SJSA1 (cell line): ENCODE data around the gene POM121L12. TPM values are rescaled to one million over a fixed set of nuclear protein-coding genes. Genes with fewer than 3 reads are reported as not detected.

Source experiments
- DNase-seq, 2 experiments: peaks; one replicate each; pipeline ENCODE4 v3.0.0-alpha.2; 2015 to 2020; ENCODE audit warnings: low spot score in 2 of 2, low read depth in 1 of 2
- H3K27ac ChIP-seq: fragments of 250-450 bp; sonication (Bioruptor Pico); 2 replicates; pipeline ENCODE4 v1.5.1; 2020; ENCODE audit warnings: mild to moderate bottlenecking, moderate library complexity
- H3K27me3 ChIP-seq: fragments of 250-450 bp; sonication (Bioruptor Pico); replicated peaks from 2 replicates; pipeline ENCODE4 v1.5.1; 2020; ENCODE audit warnings: mild to moderate bottlenecking, moderate library complexity
- H3K36me3 ChIP-seq: fragments of 250-450 bp; sonication (Bioruptor Pico); 2 replicates; pipeline ENCODE4 v1.5.1; 2020; ENCODE audit warnings: mild to moderate bottlenecking
- H3K4me1 ChIP-seq: fragments of 250-450 bp; sonication (Bioruptor Pico); replicated peaks from 2 replicates; pipeline ENCODE4 v1.6.1; 2021; ENCODE audit warnings: mild to moderate bottlenecking
- H3K4me3 ChIP-seq: fragments of 250-450 bp; sonication (Bioruptor Pico); 2 replicates; pipeline ENCODE4 v1.5.1; 2020; ENCODE audit warnings: mild to moderate bottlenecking
- H3K9me3 ChIP-seq: fragments of 250-450 bp; sonication (Bioruptor Pico); replicated peaks from 2 replicates; pipeline ENCODE4 v1.5.1; 2020; ENCODE audit warnings: mild to moderate bottlenecking
- total RNA-seq: library from RNA; depleted of rRNA; stranded (reverse); fragments of >200 nt; shearing (Covaris generic); gene quantifications from 2 replicates; pipeline ENCODE4 v1.2.3, GENCODE V29; 2014; rRNA removed

The POM121L12 gene
- not detected in 2 replicates for total RNA-seq

DNA sequence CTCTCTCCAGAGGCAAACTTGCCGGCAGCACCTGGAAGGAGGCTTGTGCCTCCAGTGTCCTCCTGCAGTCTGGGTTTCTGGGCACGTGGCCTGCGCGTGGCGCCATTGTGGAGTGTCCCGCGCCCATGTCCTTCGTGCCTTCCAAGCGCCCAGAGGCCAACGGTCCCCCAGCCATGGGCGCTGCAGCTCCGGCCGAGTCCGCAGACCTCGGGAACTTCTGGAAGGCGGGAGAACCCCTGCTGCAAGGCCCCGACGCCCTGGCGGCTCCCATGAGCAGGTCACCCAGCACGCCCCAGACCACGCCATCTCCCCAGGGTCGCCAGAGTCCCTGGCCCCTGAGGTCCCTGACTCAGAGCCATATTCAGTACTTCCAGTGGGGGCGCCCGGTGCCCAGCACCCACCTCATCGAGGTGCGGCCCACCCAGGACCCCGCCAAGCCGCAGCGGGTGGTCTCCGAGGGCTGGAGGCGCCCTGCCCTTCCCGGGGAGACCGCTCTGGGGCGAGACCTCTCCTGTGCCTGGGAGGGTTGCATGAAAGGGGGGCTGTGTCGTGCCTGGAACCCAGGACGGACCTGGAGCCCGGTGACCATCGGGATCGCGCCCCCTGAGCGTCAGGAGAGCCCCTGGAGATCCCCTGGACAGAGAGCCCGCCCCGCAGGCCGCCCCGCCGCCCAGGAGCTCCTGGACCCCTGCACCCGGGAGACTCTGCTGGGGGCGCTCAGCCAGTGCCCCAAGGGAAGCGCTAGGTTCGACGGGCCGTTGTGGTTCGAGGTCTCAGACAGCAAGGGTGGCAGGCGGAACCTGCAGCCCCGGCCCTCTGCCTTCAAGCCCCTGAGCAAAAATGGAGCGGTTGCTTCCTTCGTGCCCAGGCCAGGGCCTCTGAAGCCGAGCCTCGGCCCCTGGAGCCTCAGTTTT, at the start of gene POM121L12:
Gene POM121L12 (plus strand): TSS at position 135 of the 914 bp plus-strand sequence. CDS start 39 bp downstream, at position 174.
- Histone ChIP-seq H3K4me1 (no peaks in the 10 kb centered on the region), H3K4me3 (no peak within 1 kb of the TSS), H3K9me3 (no peaks in the 10 kb centered on the region), H3K27ac (no peak within 1 kb of the TSS), H3K27me3 (no peaks in the 10 kb centered on the region), H3K36me3 (no peaks in the 10 kb centered on the region)
- no peak for DNase-seq

DNA sequence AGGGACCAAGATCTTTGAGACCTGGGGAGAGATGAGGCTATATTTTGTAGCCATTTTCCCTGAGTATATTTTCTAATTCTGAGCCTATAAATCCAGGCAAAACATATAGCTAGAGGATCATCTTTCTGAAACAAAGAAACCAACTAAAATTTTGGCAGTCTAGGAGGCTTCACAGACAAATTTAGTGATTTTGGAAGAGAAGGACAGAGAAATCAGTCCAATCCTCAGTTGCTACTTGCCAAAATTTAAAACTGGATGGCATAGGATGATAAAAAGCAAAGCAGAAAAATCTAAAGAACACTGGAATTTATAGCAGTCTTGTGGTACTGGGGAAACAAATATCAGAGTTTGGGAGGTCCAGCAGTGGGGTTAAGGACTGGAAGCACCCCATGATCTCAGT, 43.4 kb upstream of the POM121L12 start:
- no peak for DNase-seq
- H3K36me3 ChIP-seq = no peaks in the 10 kb centered on the region
- no peak overlapping the region for H3K27ac ChIP-seq
- no peaks in the 10 kb centered on the region for H3K27me3 ChIP-seq
- no peak overlapping the region for H3K4me3 ChIP-seq
- no peaks in the 10 kb centered on the region for H3K4me1 ChIP-seq
- no peaks in the 10 kb centered on the region for H3K9me3 ChIP-seq

DNA sequence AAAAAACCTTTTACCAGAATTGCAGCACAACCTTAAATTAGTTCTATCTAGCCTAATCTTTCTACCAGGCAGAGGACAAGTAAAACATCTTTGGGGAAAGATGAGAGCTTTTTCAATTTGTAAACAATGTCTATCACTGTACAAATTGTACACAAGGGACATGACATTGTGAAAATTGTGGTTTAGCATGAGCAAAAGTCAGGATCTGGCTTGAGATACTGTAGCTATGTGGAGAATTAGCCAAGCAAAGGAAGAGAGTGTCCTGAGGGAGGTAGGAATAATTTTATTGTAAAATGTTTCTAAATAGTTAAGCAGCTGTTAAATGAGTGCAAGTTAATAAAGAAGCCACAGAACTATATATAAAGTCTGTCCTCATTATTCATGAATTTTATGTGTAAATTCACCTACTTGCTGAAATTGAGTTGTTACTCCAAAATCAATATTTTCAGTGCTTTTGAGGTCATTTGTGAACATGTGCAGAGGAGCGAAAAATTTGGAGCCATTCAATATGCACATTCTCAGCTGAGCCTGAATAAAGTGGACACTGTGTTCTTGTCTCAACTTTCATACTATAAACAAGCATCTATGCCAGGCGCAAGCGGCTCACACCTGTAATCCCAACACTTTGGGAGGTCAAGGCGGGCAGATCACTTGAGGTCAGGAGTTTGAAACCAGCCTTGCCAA, 42.8 kb upstream of the POM121L12 start:
- H3K9me3 ChIP-seq = no peaks in the 10 kb centered on the region
- H3K4me1 ChIP-seq = no peaks in the 10 kb centered on the region
- DNase-seq = no peak
- H3K36me3 ChIP-seq = no peaks in the 10 kb centered on the region
- H3K27ac ChIP-seq = no peak overlapping the region
- H3K4me3 ChIP-seq = no peak overlapping the region
- no peaks in the 10 kb centered on the region for H3K27me3 ChIP-seq

DNA sequence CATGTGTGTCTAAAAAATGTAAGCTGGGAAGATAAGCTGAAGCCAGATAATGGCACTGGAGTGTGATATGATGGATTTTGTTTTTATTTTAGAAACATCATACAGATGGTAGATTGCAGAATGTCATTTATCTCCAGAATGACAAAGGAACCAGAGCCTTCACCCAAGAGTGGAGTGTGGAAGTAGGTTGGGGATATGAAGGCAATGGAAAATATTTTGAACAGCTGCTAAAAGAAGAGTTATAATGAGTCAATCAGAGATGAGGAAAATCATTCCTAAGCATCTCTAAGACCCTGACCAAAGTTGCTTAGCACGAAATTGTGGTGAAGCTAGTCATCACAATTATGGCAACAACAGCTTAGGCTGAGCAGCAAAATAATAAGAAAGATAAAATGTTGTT, 39.8 kb upstream of the POM121L12 start:
- Histone ChIP-seq H3K27me3 (no peaks in the 10 kb centered on the region), H3K36me3 (no peaks in the 10 kb centered on the region), H3K4me1 (no peaks in the 10 kb centered on the region), H3K9me3 (no peaks in the 10 kb centered on the region), H3K27ac (no peak overlapping the region), H3K4me3 (no peak overlapping the region)
- DNase-seq = no peak

DNA sequence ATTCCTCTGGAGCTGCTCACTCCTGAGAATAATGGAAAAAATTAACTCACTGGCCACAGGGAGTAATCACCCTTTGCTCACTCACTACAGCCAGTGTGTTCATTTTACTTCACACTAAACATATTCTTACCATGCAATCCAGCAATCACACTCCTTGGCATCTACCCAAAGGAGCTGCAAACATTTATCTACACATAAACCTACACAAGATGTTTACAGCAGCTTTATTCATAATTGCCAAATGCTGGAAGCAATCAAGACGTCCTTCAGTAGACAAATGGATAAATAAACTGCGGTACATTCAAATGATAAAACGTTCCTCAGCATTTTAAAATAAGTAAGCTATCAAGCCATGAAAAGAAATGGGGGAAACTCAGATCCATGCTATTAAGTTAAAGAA, 34.2 kb upstream of the POM121L12 start:
- Histone ChIP-seq H3K9me3 (no peaks in the 10 kb centered on the region), H3K27me3 (no peaks in the 10 kb centered on the region), H3K27ac (no peak overlapping the region), H3K4me1 (no peaks in the 10 kb centered on the region), H3K36me3 (no peaks in the 10 kb centered on the region), H3K4me3 (no peak overlapping the region)
- DNase-seq = no peak

DNA sequence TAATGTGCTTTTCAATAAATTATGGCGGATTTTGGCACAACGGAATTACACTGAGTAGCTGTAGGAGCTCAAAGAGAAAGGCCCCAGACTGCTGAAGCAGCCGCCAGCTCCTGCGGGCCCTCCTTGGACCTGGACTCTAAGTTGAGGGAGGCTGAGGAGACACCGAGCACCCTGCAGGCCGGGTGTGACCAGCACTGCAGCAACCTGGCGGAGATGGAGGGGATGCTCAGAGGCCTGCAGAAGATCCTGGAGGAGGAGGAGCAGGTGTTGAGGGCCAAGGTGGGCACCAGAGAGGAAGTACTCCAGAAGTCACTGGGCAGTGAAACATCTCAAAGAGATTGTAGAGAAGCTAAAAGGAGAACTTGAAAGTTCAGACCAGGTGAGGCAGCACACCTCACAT, 33.0 kb upstream of the POM121L12 start:
- no peaks in the 10 kb centered on the region for H3K4me1 ChIP-seq
- no peaks in the 10 kb centered on the region for H3K36me3 ChIP-seq
- H3K9me3 ChIP-seq = no peaks in the 10 kb centered on the region
- no peaks in the 10 kb centered on the region for H3K27me3 ChIP-seq
- no peak overlapping the region for H3K4me3 ChIP-seq
- no peak overlapping the region for H3K27ac ChIP-seq
- DNase-seq = no peak

DNA sequence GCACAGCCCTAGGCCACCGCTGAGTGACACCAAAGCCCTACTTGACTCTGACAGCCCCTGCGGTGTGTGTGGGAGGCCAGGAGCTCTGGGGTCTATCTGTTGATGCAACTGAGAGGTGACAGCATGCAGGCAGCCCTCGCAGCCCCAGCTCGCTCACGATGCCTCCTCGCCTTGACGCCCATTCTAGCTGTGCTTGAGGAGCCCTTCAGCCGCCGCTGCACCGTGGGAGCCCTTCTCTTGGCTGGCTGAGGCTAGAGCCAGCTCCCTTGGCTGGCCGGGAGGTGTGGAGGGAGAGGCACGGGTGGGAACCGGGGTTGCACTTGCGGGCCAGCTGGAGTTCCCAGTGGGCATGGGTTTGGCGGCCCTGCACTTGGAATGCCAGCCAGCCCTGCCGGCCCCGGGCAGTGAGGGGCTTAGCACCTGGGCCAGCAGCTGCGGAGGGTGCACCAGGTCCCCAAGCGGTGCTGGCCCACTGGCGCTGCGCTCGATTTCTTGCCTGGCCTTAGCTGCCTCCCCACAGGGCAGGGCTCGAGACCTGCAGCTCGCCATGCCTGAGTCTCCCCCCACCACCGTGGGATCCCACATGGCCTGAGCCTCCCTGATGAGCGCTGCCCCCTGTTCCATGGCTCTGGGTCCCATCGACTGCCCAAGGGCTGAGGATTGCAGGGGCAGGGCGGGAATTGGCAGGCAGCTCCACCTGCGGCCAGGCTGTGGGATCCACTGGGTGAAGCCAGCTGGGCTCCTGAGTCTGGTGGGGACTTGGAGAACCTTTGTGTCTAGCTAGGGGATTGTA, 31.6 kb upstream of the POM121L12 start:
- no peaks in the 10 kb centered on the region for H3K9me3 ChIP-seq
- H3K27me3 ChIP-seq = no peaks in the 10 kb centered on the region
- H3K27ac ChIP-seq = no peak overlapping the region
- no peak for DNase-seq
- H3K4me3 ChIP-seq = no peak overlapping the region
- no peaks in the 10 kb centered on the region for H3K36me3 ChIP-seq
- no peaks in the 10 kb centered on the region for H3K4me1 ChIP-seq

DNA sequence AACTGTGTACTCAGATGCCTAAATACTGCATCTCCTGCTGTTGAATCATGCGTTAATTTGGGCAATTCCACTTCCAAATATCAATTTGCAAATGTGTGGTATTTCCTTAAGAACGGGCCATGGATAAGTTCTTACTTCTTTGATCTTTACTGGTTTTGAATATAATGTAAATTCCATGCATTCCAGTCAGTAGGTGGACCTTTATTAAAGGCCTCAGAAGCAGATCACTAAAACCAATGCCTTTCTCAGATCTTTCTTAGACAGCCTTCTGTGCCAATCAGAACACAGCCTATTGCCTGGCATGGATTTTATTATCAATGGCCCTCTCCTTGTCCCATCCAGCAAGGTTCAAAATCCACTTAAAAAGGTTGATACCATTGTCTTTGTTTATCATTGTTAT, 21.5 kb upstream of the POM121L12 start:
- no peak overlapping the region for H3K4me3 ChIP-seq
- H3K9me3 ChIP-seq = no peaks in the 10 kb centered on the region; the same call in 1 of the 2 replicates
- no peaks in the 10 kb centered on the region for H3K36me3 ChIP-seq
- DNase-seq = no peak
- H3K27me3 ChIP-seq = no peaks in the 10 kb centered on the region
- no peaks in the 10 kb centered on the region for H3K4me1 ChIP-seq
- no peak overlapping the region for H3K27ac ChIP-seq

DNA sequence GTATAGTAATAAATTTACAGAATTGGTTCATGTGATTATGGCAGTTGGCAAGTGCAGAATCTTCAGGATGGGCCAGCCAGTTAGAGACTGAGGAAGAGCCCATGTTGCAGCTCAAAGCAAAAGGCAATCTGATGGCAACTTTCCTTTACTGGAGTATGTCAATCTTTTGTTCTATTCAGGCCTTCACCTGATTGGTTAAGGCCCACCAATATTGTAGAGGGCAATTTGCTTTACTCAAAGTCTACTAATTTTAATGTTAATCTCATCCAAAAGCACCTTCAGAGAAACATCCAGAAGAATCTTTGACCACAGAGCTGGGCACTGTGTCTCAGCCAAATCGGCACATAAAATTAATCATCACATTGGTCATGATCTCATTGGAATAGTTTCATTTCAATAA, 20.0 kb upstream of the POM121L12 start:
- no peak overlapping the region for H3K27ac ChIP-seq
- H3K27me3 ChIP-seq = no peaks in the 10 kb centered on the region
- H3K9me3 ChIP-seq = no peaks in the 10 kb centered on the region; the same call in 1 of the 2 replicates
- no peaks in the 10 kb centered on the region for H3K36me3 ChIP-seq
- no peak overlapping the region for H3K4me3 ChIP-seq
- no peaks in the 10 kb centered on the region for H3K4me1 ChIP-seq
- no peak for DNase-seq

DNA sequence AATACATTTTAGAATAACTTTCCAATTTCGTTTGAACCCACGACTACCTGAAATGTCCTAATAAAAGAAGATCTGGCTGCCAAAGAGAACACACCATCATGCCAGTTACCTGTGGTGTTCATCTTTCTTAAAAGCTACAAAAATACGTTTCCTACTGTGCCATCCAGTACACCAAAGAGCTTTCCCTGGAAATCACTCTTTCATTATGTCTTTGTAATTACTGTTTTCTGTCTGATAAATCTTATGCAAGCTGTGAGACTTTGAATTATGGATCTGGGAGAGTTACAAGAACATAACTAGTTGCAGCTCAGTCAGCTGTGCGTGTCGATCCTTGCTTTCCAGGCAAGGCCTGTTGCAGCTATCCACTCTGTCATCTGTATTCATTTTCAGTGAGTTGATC, 12.5 kb upstream of the POM121L12 start:
- no peak overlapping the region for H3K27ac ChIP-seq
- H3K27me3 ChIP-seq = no peaks in the 10 kb centered on the region
- no peaks in the 10 kb centered on the region for H3K36me3 ChIP-seq
- H3K9me3 ChIP-seq = no peaks in the 10 kb centered on the region
- DNase-seq = no peak
- H3K4me1 ChIP-seq = no peaks in the 10 kb centered on the region
- H3K4me3 ChIP-seq = no peak overlapping the region

DNA sequence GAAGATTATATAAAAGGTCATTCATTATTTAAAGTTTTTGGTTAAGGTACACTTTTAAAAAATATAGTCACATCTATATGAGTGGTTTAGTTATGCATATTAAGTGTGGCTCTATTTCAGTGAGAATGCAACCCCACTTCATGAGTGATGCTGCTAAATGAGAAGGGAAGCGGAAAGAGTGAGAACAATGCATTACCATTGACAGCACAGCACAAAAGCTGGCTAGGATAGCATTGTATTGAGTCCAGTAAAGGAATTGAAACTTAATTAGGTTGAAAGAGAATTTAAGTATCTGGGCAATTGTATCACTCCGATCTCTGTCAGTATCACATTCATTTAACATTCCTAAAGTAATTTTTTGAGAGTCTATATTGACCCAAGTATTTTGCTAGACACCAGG, 13.2 kb downstream of the POM121L12 start:
- Histone ChIP-seq H3K27ac (no peak overlapping the region), H3K27me3 (no peaks in the 10 kb centered on the region)
- DNase-seq = no peak

DNA sequence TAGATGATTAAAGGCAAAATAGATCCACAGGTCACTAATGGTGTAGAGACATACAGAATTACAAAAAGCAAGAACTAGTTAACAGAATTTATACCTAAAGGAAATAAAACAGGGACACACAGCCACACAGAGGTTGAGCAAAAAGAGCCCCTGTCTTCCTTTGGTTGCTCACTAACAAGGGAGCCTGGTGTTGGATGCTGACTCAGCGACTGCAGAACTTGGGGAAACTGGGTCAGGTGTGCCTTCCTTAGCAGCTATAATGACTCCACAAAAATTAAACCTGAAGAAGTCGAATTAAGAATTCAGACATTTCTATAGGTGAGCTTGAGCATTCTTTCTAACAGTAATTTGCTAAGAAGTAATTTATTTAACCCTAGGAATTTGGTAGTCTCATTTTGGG, 15.0 kb downstream of the POM121L12 start:
- H3K36me3 ChIP-seq = no peaks in the 10 kb centered on the region
- no peaks in the 10 kb centered on the region for H3K9me3 ChIP-seq
- no peak overlapping the region for H3K4me3 ChIP-seq
- no peaks in the 10 kb centered on the region for H3K4me1 ChIP-seq
- no peaks in the 10 kb centered on the region for H3K27me3 ChIP-seq
- no peak for DNase-seq
- no peak overlapping the region for H3K27ac ChIP-seq

More for the DNA sequence above, 13.2 kb downstream of the POM121L12 start:
- Histone ChIP-seq H3K36me3 (no peaks in the 10 kb centered on the region), H3K4me1 (no peaks in the 10 kb centered on the region), H3K4me3 (no peak overlapping the region), H3K9me3 (no peaks in the 10 kb centered on the region)

DNA sequence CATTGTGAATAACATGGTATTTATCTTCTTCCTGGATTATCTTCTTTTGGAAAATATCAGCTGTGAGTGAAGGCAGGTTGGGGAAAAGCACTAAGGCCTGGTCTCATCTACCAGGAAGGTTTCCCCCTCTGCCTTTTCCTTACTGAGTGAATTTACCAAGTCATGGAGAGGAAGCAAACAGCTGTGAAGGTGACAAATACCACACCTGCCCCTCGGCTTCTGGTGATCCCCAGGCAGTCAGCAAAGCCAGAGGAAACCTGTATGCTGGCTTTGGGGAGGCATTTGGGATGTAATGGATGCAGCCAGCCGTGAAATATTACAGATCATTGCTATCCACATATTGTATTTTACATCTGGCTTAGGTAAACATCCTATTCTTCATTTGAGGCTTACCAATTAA, 24.2 kb downstream of the POM121L12 start:
- no peak for DNase-seq
- Histone ChIP-seq H3K9me3 (no peaks in the 10 kb centered on the region; the same call in 1 of the 2 replicates), H3K36me3 (no peaks in the 10 kb centered on the region), H3K27ac (no peak overlapping the region), H3K4me1 (no peaks in the 10 kb centered on the region), H3K27me3 (no peaks in the 10 kb centered on the region), H3K4me3 (no peak overlapping the region)
